Measurements from ENCODE around the gene COL27A1. TPM values are rescaled to one million over a fixed set of nuclear protein-coding genes. Genes with fewer than 3 reads are reported as not detected.

The COL27A1 gene
- total RNA-seq, 1 experiment from 2014 or later, result 2.8 TPM

GRCh38 chr9:114238891-114239875 lies 83.8 kb downstream of the COL27A1 start:
- no peak for DNase-seq (ENCODE audit: extremely low read depth, low read depth)

GRCh38 chr9:114240216-114240615 lies 84.9 kb downstream of the COL27A1 start:
- no peak for DNase-seq (ENCODE audit: extremely low read depth, low read depth)

- no peak for DNase-seq (ENCODE audit: extremely low read depth, low read depth)
These were observed 85.6 kb downstream of the COL27A1 start for GRCh38 chr9:114240647-114241558.

- no peak for DNase-seq (ENCODE audit: extremely low read depth, low read depth)
These were observed 87.5 kb downstream of the COL27A1 start for GRCh38 chr9:114242837-114243236.

GRCh38 chr9:114243240-114243639 lies 87.9 kb downstream of the COL27A1 start:
- no peak for DNase-seq (ENCODE audit: extremely low read depth, low read depth)

GRCh38 chr9:114244570-114244969 lies 89.2 kb downstream of the COL27A1 start:
- DNase-seq (ENCODE audit: extremely low read depth, low read depth), result no peak

GRCh38 chr9:114246558-114246957 lies 91.2 kb downstream of the COL27A1 start:
- no peak for DNase-seq (ENCODE audit: extremely low read depth, low read depth)

GRCh38 chr9:114247077-114247476 lies 91.7 kb downstream of the COL27A1 start:
- no peak for DNase-seq (ENCODE audit: extremely low read depth, low read depth)

GRCh38 chr9:114247491-114247890 lies 92.2 kb downstream of the COL27A1 start:
- DNase-seq (ENCODE audit: extremely low read depth, low read depth), result no peak

- no peak for DNase-seq (ENCODE audit: extremely low read depth, low read depth)
These were observed 93.0 kb downstream of the COL27A1 start for GRCh38 chr9:114248299-114248707.

GRCh38 chr9:114249424-114250234 lies 94.3 kb downstream of the COL27A1 start:
- no peak for DNase-seq (ENCODE audit: extremely low read depth, low read depth)

- DNase-seq (ENCODE audit: extremely low read depth, low read depth), result no peak
These were observed 94.9 kb downstream of the COL27A1 start for GRCh38 chr9:114250235-114250568.

- no peak for DNase-seq (ENCODE audit: extremely low read depth, low read depth)
These were observed 95.3 kb downstream of the COL27A1 start for GRCh38 chr9:114250648-114251047.

GRCh38 chr9:114252394-114252793 lies 97.1 kb downstream of the COL27A1 start:
- DNase-seq (ENCODE audit: extremely low read depth, low read depth), result no peak

- DNase-seq (ENCODE audit: extremely low read depth, low read depth), result no peak
These were observed 101.5 kb downstream of the COL27A1 start for GRCh38 chr9:114256827-114257328.

GRCh38 chr9:114258218-114258617 lies 102.9 kb downstream of the COL27A1 start:
- no peak for DNase-seq (ENCODE audit: extremely low read depth, low read depth)

- no peak for DNase-seq (ENCODE audit: extremely low read depth, low read depth)
These were observed 103.8 kb downstream of the COL27A1 start for GRCh38 chr9:114258866-114259797.

GRCh38 chr9:114259798-114260523 lies 104.6 kb downstream of the COL27A1 start:
- no peak for DNase-seq (ENCODE audit: extremely low read depth, low read depth)

- DNase-seq (ENCODE audit: extremely low read depth, low read depth), result no peak
These were observed 105.7 kb downstream of the COL27A1 start for GRCh38 chr9:114261026-114261425.
